SK-N-SH treated with all-trans-retinoic acid at 6 μM for 48 hours (cell line): ENCODE results near the gene NSG1.

Experiments used
- ATAC-seq: fragments of 200-7000 bp; cut with Tn5 transposase; 3 replicates; pipeline ENCODE4 v1.9.1; 2020; ENCODE audit warnings: mild to moderate bottlenecking, moderate library complexity
- ARNTL ChIP-seq: fragments of 450-650 bp; formaldehyde crosslinking; IDR thresholded peaks from 2 replicates; pipeline ENCODE4 v1.5.0; 2020; ENCODE audit warnings: low read depth, mild to moderate bottlenecking, moderate library complexity, borderline replicate concordance
- CREB5 ChIP-seq: fragments of 250-450 bp; sonication (Bioruptor Pico); IDR thresholded peaks from 2 replicates; pipeline ENCODE4 v1.5.1; 2020; ENCODE audit warnings: low read depth, mild to moderate bottlenecking, moderate library complexity
- CSDC2 ChIP-seq: fragments of 250-450 bp; sonication (Bioruptor Pico); IDR thresholded peaks from 2 replicates; pipeline ENCODE4 v1.5.0; 2020; ENCODE audit warnings: mild to moderate bottlenecking, moderate library complexity
- CSRNP3 ChIP-seq: fragments of 250-450 bp; sonication (Bioruptor Pico); IDR thresholded peaks from 2 replicates; pipeline ENCODE4 v1.5.1; 2021; ENCODE audit warnings: mild to moderate bottlenecking, moderate library complexity
- ESRRG ChIP-seq: fragments of 250-450 bp; sonication (Bioruptor Pico); IDR thresholded peaks from 2 replicates; pipeline ENCODE4 v1.6.1; 2021; ENCODE audit warnings: mild to moderate bottlenecking
- GLIS3 ChIP-seq: fragments of 250-450 bp; sonication (Bioruptor Pico); IDR thresholded peaks from 2 replicates; pipeline ENCODE4 v1.5.0; 2020; ENCODE audit warnings: mild to moderate bottlenecking, moderate library complexity
- ISL1 ChIP-seq: fragments of 250-450 bp; sonication (Bioruptor Pico); IDR thresholded peaks from 2 replicates; pipeline ENCODE4 v2.1.2; 2022; ENCODE audit warnings: mild to moderate bottlenecking, moderate library complexity
- OSR1 ChIP-seq: fragments of 250-450 bp; sonication (Bioruptor Pico); IDR thresholded peaks from 2 replicates; pipeline ENCODE4 v1.8.0; 2022; ENCODE audit warnings: moderate library complexity, mild to moderate bottlenecking, inconsistent platforms
- POU6F1 ChIP-seq: fragments of 250-450 bp; sonication (Bioruptor Pico); IDR thresholded peaks from 2 replicates; pipeline ENCODE4 v1.8.0; 2021; ENCODE audit warnings: low read depth, mild to moderate bottlenecking, moderate library complexity, borderline replicate concordance
- SNAI2 ChIP-seq: fragments of 250-450 bp; sonication (Bioruptor Pico); IDR thresholded peaks from 2 replicates; pipeline ENCODE4 v1.5.0; 2020; ENCODE audit warnings: mild to moderate bottlenecking, moderate library complexity
- TOX ChIP-seq: fragments of 250-450 bp; sonication (Bioruptor Pico); IDR thresholded peaks from 2 replicates; pipeline ENCODE4 v1.8.0; 2021; ENCODE audit warnings: mild to moderate bottlenecking, moderate library complexity, borderline replicate concordance
- TSHZ2 ChIP-seq: fragments of 250-450 bp; sonication (Bioruptor Pico); IDR thresholded peaks from 2 replicates; pipeline ENCODE4 v1.5.0; 2020; ENCODE audit warnings: mild to moderate bottlenecking, moderate library complexity
- ZC3H10 ChIP-seq: fragments of 250-450 bp; sonication (Bioruptor Pico); IDR thresholded peaks from 2 replicates; pipeline ENCODE4 v1.5.1; 2021; ENCODE audit warnings: mild to moderate bottlenecking, moderate library complexity
- ZFP30 ChIP-seq: fragments of 450-650 bp; formaldehyde crosslinking; IDR thresholded peaks from 2 replicates; pipeline ENCODE4 v1.5.0; 2022; ENCODE audit warnings: mild to moderate bottlenecking, moderate library complexity
- ZNF565 ChIP-seq: fragments of 450-650 bp; formaldehyde crosslinking; conservative IDR thresholded peaks from 2 replicates; pipeline ENCODE4 v1.5.0; 2020; ENCODE audit warnings: low read depth, mild to moderate bottlenecking, moderate library complexity

Gene NSG1

GRCh38 chr4:4349867-4350266 lies 37.0 kb upstream of the NSG1 start:
- TF ChIP-seq ISL1 (CRISPR knock-in tag), result peak; percentile 93
- TF ChIP-seq TSHZ2, result no peak
- ATAC-seq, result no peak

GRCh38 chr4:4350909-4351308 lies 36.0 kb upstream of the NSG1 start:
- TF ChIP-seq ISL1 (CRISPR knock-in tag) (peak; percentile 90), CSDC2 (CRISPR knock-in tag) (no peak)
- ATAC-seq, result no peak

GRCh38 chr4:4355302-4355701 lies 31.6 kb upstream of the NSG1 start:
- TF ChIP-seq ZNF565 (CRISPR knock-in tag) (no peak), GLIS3 (no peak), SNAI2 (CRISPR knock-in tag) (no peak), ARNTL (CRISPR knock-in tag) (no peak), OSR1 (no peak)
- no peak for ATAC-seq

GRCh38 chr4:4356106-4357041 lies 30.5 kb upstream of the NSG1 start:
- TF ChIP-seq CREB5 (CRISPR knock-in tag) (no peak), ESRRG (CRISPR knock-in tag) (no peak), POU6F1 (CRISPR knock-in tag) (no peak), OSR1 (no peak), TSHZ2 (no peak), TOX (CRISPR knock-in tag) (no peak), ZFP30 (no peak), CSRNP3 (CRISPR knock-in tag) (no peak), ZC3H10 (CRISPR knock-in tag) (no peak)
- ATAC-seq, result no peak
